CD4-positive, alpha-beta T cell treated with Interferon alpha-2 for 1 hour (primary cell): ENCODE measurements around the gene NFIC.
A peak's percentile ranks its signal among the peaks of the same experiment; 100 is the strongest.
"Not testable (repeated sequence)": the region's sequence is repeated elsewhere in the genome, so short reads cannot be mapped to it uniquely, and the experiment has no call there.

Experiments
- DNase-seq, 2 donors: peaks; one replicate each; pipeline ENCODE4 v3.0.0-alpha.2; 2020 to 2022

NFIC gene

GRCh38 chr19:3338541-3339181 lies 27.7 kb upstream of the NFIC start:
- peak; percentile 66 to 79 for DNase-seq

- DNase-seq = no peak
Measured at GRCh38 chr19:3340340-3340739, 26.0 kb upstream of the NFIC start.

GRCh38 chr19:3342246-3342645 lies 24.1 kb upstream of the NFIC start:
- DNase-seq = no peak

- not testable (repeated sequence) for DNase-seq
Measured at GRCh38 chr19:3342962-3343361, 23.4 kb upstream of the NFIC start.

GRCh38 chr19:3343619-3344502 lies 22.5 kb upstream of the NFIC start:
- DNase-seq = peak; percentile 64 to 69

GRCh38 chr19:3344608-3345598 lies 21.5 kb upstream of the NFIC start:
- DNase-seq = no peak

- no peak for DNase-seq
Measured at GRCh38 chr19:3345850-3346460, 20.4 kb upstream of the NFIC start.

- no peak for DNase-seq
Measured at GRCh38 chr19:3346677-3347353, 19.6 kb upstream of the NFIC start.

GRCh38 chr19:3348042-3348441 lies 18.3 kb upstream of the NFIC start:
- DNase-seq = no peak

- not testable (repeated sequence) for DNase-seq
Measured at GRCh38 chr19:3348469-3348868, 17.9 kb upstream of the NFIC start.

GRCh38 chr19:3350014-3350663 lies 16.2 kb upstream of the NFIC start:
- DNase-seq = no peak

GRCh38 chr19:3351702-3352447 lies 14.5 kb upstream of the NFIC start:
- DNase-seq = no peak

GRCh38 chr19:3353493-3353892 lies 12.9 kb upstream of the NFIC start:
- DNase-seq = no peak

- DNase-seq = no peak
Measured at GRCh38 chr19:3356805-3357204, 9.6 kb upstream of the NFIC start.

- DNase-seq = peak; percentile 35 to 65
Measured at GRCh38 chr19:3357271-3357991, 9.0 kb upstream of the NFIC start.

- peak in 1 of 2 donors; percentile 57 for DNase-seq
Measured at GRCh38 chr19:3357992-3358688, 8.2 kb upstream of the NFIC start.

- no peak for DNase-seq
Measured at GRCh38 chr19:3358689-3359014, 7.7 kb upstream of the NFIC start.

GRCh38 chr19:3359015-3359918 lies 7.1 kb upstream of the NFIC start:
- DNase-seq = peak; percentile 68 to 86
